Activated CD8-positive, alpha-beta memory T cell treated with anti-CD3 and anti-CD28 coated beads, Interleukin-2, amount 50 U/mL, for 24 hours (primary cell): ENCODE measurements around the gene KCNC4.

Experiments used
- DNase-seq: peaks from one replicate; pipeline ENCODE4 v3.0.0-alpha.2; 2020; ENCODE audit errors: extremely low read depth

KCNC4 gene

DNA sequence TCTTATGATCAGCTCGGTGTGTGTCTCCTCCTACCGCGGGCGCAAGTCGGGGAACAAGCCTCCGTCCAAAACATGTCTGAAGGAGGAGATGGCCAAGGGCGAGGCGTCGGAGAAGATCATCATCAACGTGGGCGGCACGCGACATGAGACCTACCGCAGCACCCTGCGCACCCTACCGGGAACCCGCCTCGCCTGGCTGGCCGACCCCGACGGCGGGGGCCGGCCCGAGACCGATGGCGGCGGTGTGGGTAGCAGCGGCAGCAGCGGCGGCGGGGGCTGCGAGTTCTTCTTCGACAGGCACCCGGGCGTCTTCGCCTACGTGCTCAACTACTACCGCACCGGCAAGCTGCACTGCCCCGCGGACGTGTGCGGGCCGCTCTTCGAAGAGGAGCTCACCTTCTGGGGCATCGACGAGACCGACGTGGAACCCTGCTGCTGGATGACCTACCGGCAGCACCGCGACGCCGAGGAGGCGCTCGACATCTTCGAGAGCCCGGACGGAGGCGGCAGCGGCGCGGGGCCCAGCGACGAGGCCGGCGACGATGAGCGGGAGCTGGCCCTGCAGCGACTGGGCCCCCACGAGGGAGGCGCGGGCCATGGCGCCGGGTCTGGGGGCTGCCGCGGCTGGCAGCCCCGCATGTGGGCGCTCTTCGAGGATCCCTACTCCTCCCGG, 1.5 kb downstream of the KCNC4 start:
- no peak for DNase-seq

DNA sequence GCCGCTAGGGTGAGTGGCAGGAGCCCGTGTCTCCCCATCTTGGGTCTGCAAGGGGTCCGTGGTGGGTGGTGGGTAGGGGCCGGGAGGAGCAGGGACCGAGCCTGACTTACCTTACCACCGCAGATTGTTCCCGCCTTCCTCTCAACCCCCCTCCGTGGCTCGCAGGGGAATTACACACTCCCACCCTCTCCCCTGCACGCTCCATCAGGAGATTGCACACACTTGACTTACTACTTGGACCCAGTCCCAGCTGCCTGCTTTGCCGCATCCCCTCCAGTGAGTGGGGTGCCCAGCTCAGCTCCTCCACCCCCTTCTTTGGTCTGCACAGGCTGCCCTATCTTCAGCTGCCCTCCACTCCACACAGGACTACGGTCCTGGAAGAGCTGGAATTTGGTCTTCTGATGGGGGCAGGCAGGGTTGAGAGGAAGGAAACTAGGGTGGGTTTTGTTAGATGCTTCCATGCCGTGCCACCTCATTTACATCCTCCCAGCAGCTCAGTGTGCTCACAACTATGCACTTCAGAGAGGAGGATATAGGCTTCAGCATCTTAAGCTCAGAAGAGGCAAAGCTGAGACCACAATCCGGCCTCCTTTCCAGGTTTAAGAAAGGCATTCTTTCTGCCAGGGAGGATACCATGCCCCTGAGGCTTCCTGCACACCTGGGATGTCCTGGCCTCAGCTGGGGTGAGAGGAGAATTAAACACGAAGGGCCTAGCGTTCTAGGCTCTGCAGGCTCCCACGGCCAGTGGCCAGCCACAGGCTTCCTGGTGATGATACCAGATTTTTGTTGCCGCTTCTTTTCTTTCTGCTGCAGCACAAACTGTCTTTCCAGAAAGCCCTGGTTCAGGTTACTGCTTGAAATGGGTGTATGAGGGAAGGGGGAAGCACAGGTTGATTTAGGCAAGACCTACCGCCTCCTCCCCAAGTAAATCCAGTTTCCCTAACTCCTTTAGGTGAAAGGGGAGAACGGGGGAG, 2.3 kb downstream of the KCNC4 start:
- no peak for DNase-seq

DNA sequence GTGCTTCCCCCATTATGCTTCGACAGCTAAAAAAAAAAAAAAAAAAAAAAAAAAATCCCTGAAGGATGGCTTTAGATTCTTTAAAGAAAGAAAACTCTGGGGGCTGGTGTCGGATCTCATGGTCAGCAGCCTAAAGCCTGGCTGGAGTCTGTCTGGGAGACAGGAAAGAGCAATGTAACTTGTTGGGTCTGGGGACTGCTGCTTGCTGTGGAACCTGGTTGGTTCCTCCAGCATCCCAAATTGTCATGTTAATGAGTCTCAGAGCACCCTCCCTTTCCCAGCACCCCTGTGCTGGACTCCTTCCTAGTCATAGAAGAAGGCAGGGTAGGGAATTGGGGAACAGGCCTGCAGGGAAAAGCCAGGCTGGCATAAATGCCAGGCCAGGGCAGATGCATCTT, 3.0 kb downstream of the KCNC4 start:
- DNase-seq, result no peak

DNA sequence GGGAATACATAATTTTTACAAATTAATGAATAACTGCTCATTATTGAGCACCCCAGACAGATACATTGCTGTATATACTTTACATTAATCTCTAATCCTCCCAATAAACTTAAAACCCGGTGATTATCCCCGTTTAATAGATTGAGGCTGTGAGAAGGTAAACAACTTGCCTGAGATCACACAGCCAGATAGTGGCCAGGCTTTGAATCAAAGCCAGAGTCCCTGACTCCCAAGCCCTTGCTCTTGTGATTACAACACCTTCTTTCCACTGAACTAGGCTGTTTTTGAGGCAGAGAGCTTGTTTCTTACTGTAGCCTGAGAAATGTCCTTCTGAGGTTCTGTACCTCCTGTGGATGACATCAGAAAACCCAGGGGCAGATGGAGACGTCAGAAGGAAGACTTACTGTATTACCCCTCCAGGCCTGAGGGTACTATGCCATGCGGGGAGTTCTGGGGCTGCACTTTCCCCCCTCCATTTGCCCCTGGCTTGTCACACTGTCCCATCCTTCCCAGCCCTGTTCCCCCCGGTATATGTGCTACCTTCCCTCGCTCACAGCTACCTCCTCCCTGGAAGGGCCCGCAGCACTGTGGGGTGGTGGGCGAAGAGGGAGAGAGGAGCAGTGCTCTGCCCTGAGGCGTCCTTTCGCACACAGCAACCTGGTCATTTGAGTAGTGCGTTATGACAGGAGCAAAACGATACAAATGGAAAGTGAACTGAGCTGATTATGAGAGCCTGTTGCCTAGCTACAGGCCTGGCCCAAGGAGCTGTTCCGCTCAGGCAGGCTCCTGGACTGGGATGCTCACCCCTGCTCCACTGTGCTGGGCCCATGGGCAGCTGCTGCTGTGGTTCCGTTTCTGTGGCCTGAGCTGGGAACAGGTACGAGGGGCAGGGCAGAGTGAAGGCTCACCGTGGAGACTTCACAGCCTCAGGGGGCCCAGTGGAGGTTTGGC, 4.6 kb downstream of the KCNC4 start:
- no peak for DNase-seq

DNA sequence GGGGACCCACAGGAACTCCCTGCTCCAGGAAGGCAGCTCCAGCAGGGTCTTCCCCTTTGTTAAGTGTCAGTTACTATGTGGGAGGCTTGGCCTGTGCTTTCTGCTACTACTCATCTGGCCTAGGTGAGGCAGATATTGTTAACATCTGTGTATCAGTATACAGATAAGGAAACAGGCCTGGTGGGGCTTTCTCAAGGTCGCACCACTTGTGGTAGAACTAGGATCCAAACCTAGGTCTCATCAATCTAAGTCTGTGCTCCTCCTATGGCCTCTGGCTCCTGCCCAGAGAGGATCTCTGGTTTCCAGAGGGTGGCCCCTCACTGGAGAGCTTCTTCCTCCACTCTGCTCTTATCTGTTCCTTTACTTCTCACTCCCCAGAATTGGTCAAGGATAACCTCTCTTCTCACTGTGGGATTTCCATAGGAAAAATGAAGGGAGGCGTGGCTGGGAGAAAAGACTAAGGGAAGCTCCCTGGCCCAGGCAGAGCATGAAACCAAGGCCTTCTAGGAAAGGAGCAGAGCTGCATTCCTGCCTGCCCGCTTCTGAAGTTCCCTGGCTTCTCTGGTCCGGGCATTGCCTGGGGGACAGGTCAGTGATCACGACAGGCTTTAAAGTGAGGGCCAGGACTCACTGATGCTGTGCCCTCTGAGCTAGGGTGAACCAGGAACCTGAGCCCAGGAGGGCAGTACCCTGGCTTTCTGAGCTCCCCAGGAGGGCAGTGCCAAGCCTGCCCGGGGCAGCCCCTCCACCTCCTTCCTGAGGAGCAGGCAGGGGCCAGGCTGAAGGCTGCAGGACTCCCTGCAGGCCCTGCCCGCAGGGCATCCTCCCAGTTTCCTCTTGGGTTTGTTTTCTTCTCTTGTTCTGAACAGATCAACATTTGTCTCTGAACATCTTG, 5.8 kb downstream of the KCNC4 start:
- no peak for DNase-seq

DNA sequence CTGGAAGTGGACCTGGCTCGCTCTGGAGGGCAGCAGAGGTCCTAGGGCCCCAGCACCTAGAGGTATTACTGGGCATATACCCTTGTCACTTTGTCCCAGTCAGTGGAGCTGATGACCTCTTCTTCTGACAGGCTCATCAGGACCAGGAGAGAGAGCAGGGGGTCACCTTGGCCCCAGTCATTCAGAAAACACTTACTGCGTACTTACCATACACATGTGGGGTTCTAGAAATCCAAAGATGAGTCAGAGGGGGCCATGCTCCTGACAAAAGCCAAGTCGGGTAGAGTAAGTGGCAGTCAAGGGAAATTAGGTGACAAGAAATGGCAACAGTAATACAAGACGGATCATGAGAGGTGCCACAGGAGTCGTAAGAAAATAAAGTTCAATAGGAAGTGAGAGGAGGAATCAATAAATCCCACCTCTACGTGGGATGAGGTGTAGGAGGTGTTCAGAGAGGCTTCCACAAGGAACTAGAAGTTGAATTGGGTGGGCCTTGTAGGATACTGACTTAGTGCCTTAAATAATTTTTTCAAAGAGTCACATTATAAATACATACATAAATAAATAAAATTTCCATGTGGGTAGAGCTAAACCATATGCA, 6.8 kb downstream of the KCNC4 start:
- DNase-seq, result no peak

DNA sequence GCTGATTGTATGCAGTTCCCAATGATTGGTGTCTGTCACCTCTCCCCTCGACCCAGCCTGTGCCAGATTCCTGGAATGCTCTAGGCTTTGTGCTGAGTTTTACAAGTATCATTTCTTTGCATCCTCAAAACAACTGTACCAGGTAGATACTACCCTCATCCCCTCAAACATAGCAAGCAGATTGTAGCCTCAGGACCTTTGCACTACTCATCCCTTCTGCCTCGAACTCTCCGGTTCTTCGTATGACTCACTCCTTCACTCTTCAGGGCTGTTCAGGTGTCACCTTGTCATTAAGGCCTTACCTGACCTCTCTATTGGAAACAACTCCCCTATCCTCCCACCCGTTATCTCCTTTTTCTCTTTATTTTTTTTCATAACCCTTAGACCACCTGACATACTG, 8.0 kb downstream of the KCNC4 start:
- no peak for DNase-seq

DNA sequence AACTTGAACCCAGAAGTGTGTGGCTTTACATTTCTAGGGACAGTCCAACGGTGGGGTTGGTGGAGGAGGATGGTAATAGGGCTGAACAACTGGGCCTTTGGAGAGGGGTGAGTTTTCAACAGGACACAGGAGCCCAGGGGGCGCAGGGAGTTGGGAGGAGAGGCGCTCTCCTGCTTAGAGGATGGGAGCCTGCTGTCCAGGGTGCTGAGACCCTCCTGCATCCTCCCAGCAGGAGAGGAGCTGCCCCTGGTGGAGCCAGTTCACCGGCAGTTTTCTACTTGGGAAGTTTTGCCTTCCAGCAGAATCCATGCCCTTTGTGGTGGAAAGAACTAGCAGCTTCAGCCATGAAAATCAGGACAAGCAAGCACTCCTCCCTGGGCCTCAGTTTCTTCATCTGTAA, 8.6 kb downstream of the KCNC4 start:
- no peak for DNase-seq

DNA sequence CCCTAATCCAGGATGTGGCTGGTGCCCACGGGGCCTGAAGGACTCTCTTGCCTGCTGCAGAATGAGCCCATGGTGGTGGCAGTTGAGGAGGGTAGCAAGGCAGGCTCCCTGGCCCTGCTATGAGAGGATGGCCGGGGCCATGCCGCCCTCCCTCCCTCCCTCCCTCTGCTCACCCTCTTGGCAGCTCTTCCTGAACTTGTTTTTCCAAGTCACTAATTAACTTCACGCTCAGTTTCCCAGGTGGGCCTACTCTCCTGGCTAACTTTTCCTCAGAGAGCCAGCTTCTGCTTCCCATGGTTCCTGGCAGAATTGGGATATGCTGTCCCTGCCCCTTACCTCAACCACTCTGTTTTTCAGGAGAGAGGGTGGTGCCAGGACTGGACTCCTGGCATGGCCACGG, 10.2 kb downstream of the KCNC4 start:
- no peak for DNase-seq

DNA sequence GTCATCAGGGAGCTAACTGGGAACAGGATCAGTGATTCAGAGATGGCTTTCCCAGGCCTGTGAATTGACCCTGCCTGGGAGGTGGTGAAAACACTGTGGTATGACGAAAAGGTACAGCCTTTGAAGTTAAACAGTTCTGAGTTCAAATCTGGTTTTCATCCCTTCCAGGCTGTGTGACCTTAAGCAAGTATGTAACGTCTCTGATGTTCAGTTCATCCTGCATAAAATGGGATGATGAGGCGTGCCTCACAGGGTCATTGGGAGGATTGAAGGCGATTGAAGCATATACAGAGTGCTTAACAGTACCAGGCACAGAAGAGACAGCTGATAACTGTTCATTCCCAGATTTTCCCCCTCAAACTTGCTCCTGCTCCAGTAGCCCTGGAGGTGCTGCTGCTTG, 11.0 kb downstream of the KCNC4 start:
- no peak for DNase-seq

DNA sequence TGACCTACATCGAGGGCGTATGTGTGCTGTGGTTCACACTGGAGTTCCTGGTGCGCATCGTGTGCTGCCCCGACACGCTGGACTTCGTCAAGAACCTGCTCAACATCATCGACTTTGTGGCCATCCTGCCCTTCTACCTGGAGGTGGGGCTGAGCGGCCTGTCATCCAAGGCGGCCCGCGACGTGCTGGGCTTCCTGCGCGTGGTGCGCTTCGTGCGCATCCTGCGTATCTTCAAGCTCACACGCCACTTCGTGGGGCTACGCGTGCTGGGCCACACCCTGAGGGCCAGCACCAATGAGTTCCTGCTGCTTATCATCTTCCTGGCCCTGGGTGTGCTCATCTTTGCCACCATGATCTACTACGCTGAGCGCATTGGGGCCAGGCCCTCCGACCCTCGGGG, 13.0 kb downstream of the KCNC4 start:
- no peak for DNase-seq

DNA sequence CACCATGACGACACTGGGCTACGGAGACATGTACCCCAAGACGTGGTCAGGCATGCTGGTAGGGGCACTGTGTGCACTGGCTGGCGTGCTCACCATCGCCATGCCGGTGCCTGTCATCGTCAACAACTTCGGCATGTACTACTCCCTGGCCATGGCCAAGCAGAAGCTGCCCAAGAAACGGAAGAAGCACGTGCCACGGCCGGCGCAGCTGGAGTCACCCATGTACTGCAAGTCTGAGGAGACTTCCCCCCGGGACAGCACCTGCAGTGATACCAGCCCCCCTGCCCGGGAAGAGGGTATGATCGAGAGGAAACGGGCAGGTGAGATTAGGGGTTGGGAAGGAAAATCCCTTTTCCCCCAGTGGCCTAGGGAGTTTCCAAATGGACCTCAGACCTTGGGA, 13.5 kb downstream of the KCNC4 start:
- DNase-seq, result no peak

DNA sequence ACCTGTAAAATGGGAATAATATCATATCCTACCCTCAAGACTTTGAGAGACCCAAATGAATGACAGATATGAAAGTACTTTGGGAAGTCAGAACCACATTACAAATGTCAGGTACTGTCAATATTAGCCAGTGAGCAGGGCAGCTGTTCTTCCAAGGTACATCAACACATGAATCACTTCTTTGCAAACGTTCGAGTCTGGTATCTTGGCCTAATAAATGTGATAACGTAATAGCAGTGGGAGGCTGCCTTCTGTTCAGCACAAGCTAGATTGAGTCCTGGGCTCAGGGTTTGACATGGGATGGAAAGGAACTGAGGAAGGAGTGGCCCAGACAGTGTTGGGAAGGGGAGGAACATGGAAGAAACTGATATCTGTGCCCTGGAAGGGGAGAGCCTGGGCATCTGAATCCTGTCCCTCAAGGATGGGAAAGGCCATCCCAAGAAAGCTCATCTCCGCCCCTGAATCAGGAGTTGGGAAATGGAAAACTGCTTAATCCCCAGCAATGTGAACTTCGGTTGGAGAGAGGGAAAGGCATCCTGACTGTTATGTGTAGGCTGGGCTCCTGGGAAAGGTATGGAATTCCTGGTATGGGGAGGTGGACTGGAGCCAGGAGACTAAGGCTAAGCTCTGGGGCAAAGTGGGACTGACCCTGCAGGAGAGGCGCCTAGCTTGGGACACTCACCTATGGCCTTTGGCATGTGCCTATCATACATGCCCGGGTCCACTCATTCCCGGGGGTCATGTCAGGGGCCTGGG, 14.3 kb downstream of the KCNC4 start:
- no peak for DNase-seq

DNA sequence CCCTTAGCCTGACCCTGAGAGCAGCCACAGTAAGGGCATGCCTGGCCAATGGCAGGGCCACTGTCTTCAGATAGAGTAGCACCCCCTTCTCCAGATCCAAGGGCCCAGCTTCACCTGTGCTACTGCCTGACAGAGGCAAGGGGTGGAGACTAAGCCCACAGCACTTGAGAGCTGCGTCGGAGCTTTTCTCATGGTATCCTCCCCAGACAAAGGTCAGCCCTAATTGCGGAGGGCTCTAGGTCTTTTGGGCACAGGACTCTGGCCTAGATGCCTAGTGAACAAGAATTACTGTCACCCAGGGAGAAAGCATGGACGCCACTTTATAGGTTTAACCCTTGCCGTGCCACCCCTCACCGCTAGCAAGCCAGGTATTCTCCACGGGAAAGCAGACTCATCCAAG, 15.1 kb downstream of the KCNC4 start:
- no peak for DNase-seq

DNA sequence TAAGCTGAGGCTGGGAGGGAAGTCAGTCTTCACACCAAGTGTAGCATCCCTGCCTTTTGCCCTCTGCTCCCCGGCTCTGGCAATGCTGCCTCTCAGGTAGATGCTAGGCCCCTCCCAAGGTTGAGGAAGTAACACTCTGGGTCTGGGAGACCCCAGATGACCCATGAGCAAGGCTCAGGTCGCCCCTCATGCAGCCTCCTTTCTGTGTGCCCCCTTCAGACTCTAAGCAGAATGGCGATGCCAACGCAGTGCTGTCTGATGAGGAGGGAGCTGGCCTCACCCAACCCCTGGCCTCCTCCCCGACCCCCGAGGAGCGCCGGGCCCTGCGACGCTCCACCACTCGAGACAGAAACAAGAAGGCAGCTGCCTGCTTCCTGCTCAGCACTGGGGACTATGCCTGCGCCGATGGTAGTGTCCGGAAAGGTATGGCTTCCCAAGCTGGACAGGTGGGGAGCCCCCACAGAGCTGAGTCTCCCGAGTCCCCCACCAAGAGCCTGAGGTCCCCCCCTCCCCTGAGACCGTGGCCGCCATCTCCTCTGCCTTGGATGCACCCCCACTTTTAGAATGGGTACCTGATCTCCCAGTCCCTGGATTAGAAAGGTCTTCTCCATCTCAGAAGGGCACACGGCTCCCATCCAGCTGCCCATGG, 15.8 kb downstream of the KCNC4 start:
- DNase-seq, result no peak

DNA sequence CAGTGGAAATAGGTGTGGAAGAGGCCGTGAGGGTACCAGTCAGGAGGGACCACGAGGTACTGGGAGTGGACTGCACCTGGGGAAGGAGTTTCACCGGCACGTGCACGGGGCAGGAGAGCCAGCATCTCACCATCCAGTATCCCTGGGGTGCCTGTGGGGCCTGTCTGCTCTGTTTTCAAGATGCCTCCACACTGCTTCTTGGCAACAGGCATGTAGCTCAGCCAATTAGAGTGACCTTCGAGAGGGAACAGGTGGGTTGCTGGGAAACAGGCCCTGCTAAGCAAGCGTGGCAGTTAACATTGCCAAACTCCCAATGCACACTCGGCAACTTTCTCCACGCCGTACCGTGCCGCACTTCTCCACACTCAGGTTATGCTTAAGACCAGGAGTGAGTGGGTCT, 17.7 kb downstream of the KCNC4 start:
- no peak for DNase-seq

DNA sequence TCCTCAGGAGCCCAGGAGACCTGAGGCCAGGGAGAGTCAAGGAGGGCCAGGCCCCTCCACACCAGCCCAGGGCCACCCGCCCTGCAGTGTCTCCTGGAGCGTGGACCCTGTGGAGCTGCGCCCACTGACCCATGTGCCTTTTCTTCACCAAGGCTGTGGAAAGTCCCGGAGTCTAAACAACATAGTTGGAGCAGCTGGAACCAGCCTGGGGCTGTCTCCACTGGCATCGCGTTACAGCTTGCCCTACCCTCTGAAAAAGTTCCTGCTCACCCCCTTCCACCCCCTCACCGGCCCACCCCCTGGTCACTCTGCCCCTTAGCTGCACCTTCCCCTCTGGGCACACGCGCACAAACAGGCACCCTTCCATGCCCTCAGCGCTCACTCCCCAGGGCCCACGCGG, 18.3 kb downstream of the KCNC4 start:
- DNase-seq, result no peak

DNA sequence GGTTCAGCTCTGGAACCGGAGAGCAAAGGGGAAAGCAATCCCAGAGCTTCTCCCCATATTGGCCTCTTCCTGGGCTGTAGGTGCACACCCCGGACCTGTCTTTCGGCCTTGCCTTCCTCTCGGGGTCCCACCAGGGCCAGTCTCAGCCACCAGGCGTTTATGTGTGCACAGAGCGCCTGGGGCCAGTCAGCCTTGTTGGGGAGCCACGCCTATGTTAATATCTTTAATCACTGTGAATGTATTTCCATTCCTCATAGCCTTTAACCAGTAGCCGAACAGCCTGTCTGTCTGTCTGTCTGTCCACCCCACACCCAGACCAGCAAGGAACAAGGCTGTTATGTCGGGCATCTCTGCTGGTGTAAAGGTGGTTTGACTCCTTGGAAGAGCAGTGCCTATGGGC, 18.8 kb downstream of the KCNC4 start:
- DNase-seq, result no peak

DNA sequence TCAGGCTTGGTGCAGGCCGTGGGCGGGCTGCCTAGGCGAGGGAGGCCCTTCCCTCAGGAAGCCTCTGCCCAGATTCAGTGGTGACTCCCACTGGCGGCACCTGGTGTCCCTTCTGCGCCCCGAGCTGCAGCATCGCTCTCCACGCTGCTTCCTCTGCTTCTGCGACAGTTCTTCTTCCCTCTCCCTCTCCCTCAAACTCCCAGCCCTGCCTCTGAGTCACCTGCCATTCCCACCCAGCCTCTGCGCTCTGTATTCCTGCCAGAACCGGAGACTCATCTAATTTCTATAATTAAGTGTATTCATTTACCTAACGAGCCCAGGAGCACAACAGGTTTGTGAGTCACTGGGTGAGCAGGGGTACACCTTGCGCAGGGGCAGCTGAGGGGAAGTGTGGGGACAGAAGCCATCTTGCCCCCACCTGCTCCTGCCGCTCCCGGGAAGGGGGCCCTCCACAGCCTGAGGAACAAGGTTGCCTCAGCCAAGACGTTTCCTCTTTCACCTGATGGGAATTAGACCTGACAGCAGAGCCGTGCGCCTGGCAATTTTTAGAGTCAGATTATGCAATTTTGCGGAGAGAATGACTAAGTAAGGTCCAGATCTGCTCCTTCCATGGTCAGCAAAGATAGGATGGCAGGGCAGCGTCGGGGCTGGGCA, 19.4 kb downstream of the KCNC4 start:
- no peak for DNase-seq
